H1 (cell line): ENCODE results near the gene CMTM2. TPM values are rescaled to one million over a fixed set of nuclear protein-coding genes. Genes with fewer than 3 reads are reported as not detected.

Experiments
- CTCF ChIA-PET: fragments of 300-600 bp; sonication (Branson Sonifier 250); formaldehyde crosslinking; loops from one replicate; lab custom pipeline; 2021; ENCODE audit not compliant: partially characterized antibody; lab: Charles Lee
- POLR2A ChIA-PET: fragments of 300-600 bp; sonication (Branson Sonifier 250); formaldehyde crosslinking; loops from one replicate; lab custom pipeline; 2021; ENCODE audit warnings: inconsistent platforms; ENCODE audit not compliant: partially characterized antibody; lab: Charles Lee
- DNase-seq, 2 experiments: peaks; one replicate each; pipeline versions ENCODE4 v3.0.0 to v3.0.0-alpha.2; 2010 to 2022; ENCODE audit warnings: low spot score in 2 of 2, low read depth in 1 of 2, mixed read lengths in 1 of 2
- FAIRE-seq: peaks from 2 replicates; lab custom pipeline; 2011; peaks lifted over from hg19 to GRCh38; lab: Jason Lieb, UNC
- H2AFZ ChIP-seq: 2 replicates; pipeline ENCODE4 v1.8.1; 2012; ENCODE audit warnings: low read length, inconsistent platforms
- H2AK5ac ChIP-seq: 2 replicates; pipeline ENCODE4 v1.6.1; 2013; ENCODE audit warnings: low read depth, low read length
- H2BK120ac ChIP-seq: replicated peaks from 2 replicates; pipeline ENCODE3; 2013; ENCODE audit warnings: low read depth, low read length, inconsistent platforms
- H2BK12ac ChIP-seq: 2 replicates; pipeline ENCODE4 v1.6.1; 2013; ENCODE audit warnings: low read depth, low read length
- H2BK15ac ChIP-seq: 2 replicates; pipeline ENCODE4 v1.6.1; 2013; ENCODE audit warnings: low read length
- H2BK20ac ChIP-seq: 2 replicates; pipeline ENCODE4 v1.6.1; 2013; ENCODE audit warnings: low read length
- H2BK5ac ChIP-seq: 2 replicates; pipeline ENCODE4 v1.6.1; 2013; ENCODE audit warnings: low read depth, low read length
- H3K14ac ChIP-seq: 2 replicates; pipeline ENCODE4 v1.6.1; 2013; ENCODE audit warnings: inconsistent platforms; ENCODE audit not compliant: insufficient read length
- H3K18ac ChIP-seq: 2 replicates; pipeline ENCODE4 v1.6.1; 2013; ENCODE audit warnings: low read length; ENCODE audit errors: extremely low read depth
- H3K23ac ChIP-seq: 2 replicates; pipeline ENCODE4 v1.6.1; 2013; ENCODE audit warnings: inconsistent platforms; ENCODE audit not compliant: insufficient read length
- H3K23me2 ChIP-seq: 2 replicates; pipeline ENCODE4 v1.6.1; 2013; ENCODE audit warnings: low read depth, low read length
- H3K27ac ChIP-seq: 2 replicates; pipeline ENCODE4 v1.6.1; 2011; ENCODE audit warnings: low read depth, low read length, inconsistent platforms
- H3K27me3 ChIP-seq, 4 experiments: replicated peaks in 1 of 4; 1 replicate in 1 of 4; 2 replicates in 3 of 4; pipeline versions ENCODE4 v1.6.1 to v1.8.1; 2011 to 2013; ENCODE audit warnings: low read length in 3 of 4, mild to moderate bottlenecking in 3 of 4, inconsistent platforms in 2 of 4, mixed read lengths in 2 of 4, moderate library complexity in 1 of 4; ENCODE audit not compliant: control insufficient read depth in 3 of 4, insufficient read depth in 3 of 4; ENCODE audit errors: extremely low read depth in 1 of 4
- H3K36me3 ChIP-seq, 4 experiments: 2 replicates each; pipeline versions ENCODE4 v1.6.1 to v1.8.1; 2011 to 2013; ENCODE audit warnings: mild to moderate bottlenecking in 4 of 4, low read length in 3 of 4, moderate library complexity in 2 of 4, control low read depth in 1 of 4, inconsistent platforms in 1 of 4; ENCODE audit not compliant: insufficient read depth in 4 of 4, control insufficient read depth in 2 of 4
- H3K4ac ChIP-seq: replicated peaks from 2 replicates; pipeline ENCODE3; 2013; ENCODE audit warnings: low read length, low read depth, mixed read lengths, inconsistent platforms; ENCODE audit not compliant: insufficient read length
- H3K4me1 ChIP-seq, 4 experiments: replicated peaks in 1 of 4; 1 replicate in 1 of 4; 2 replicates in 3 of 4; pipeline versions ENCODE4 v1.6.1 to v1.8.1; 2011 to 2013; ENCODE audit warnings: low read length in 3 of 4, inconsistent platforms in 2 of 4, mixed read lengths in 1 of 4; ENCODE audit not compliant: insufficient read depth in 4 of 4, control insufficient read depth in 3 of 4
- H3K4me2 ChIP-seq, 2 experiments: 2 replicates each; pipeline versions ENCODE4 v1.6.1 to v1.8.1; 2011 to 2013; ENCODE audit warnings: low read depth in 2 of 2, low read length in 2 of 2, control low read depth in 1 of 2, inconsistent platforms in 1 of 2, mild to moderate bottlenecking in 1 of 2; ENCODE audit not compliant: insufficient read depth in 1 of 2
- H3K4me3 ChIP-seq, 4 experiments: fragments of 200-600, 300-600 bp in 1 of 4; sonication (generic), shearing (Covaris generic), sonication (Bioruptor Twin) in 1 of 4; 2 replicates each; pipeline versions ENCODE4 v1.5.1 to v1.8.1; 2011 to 2016; ENCODE audit warnings: low read length in 4 of 4, low read depth in 3 of 4, control low read depth in 2 of 4, inconsistent platforms in 2 of 4, mild to moderate bottlenecking in 2 of 4, mixed read lengths in 1 of 4, moderate library complexity in 1 of 4; ENCODE audit not compliant: insufficient read depth in 2 of 4; ENCODE audit errors: extremely low read depth in 1 of 4
- H3K56ac ChIP-seq: replicated peaks from 2 replicates; pipeline ENCODE3; 2013; ENCODE audit warnings: low read depth, mild to moderate bottlenecking, mixed read lengths, low read length, inconsistent platforms; ENCODE audit not compliant: insufficient read length
- H3K79me1 ChIP-seq: 2 replicates; pipeline ENCODE4 v1.6.1; 2013; ENCODE audit warnings: low read depth, low read length, control low read depth
- H3K79me2 ChIP-seq, 2 experiments: 2 replicates each; pipeline versions ENCODE4 v1.6.1 to v1.8.1; 2012 to 2013; ENCODE audit warnings: low read length in 2 of 2, mild to moderate bottlenecking in 2 of 2, inconsistent platforms in 1 of 2; ENCODE audit not compliant: insufficient read depth in 2 of 2, control insufficient read depth in 1 of 2
- H3K9ac ChIP-seq, 4 experiments: replicated peaks in 1 of 4; 1 replicate in 1 of 4; 2 replicates in 3 of 4; pipeline versions ENCODE4 v1.6.1 to v1.8.1; 2011 to 2013; ENCODE audit warnings: low read depth in 3 of 4, low read length in 3 of 4, control low read depth in 2 of 4, mild to moderate bottlenecking in 2 of 4, moderate library complexity in 2 of 4, inconsistent platforms in 1 of 4; ENCODE audit errors: extremely low read depth in 1 of 4
- H3K9me3 ChIP-seq, 2 experiments: 2 replicates each; pipeline versions ENCODE4 v1.6.1 to v1.8.1; 2012 to 2013; ENCODE audit warnings: mild to moderate bottlenecking in 2 of 2, moderate library complexity in 2 of 2, control low read depth in 1 of 2, inconsistent platforms in 1 of 2, low read depth in 1 of 2, low read length in 1 of 2, mixed read lengths in 1 of 2; ENCODE audit not compliant: insufficient read depth in 2 of 2
- H4K20me1 ChIP-seq, 2 experiments: replicated peaks in 1 of 2; 2 replicates each; pipeline versions ENCODE3 to v1.8.1; 2011 to 2013; ENCODE audit warnings: inconsistent platforms in 2 of 2, low read length in 2 of 2, mild to moderate bottlenecking in 1 of 2; ENCODE audit not compliant: insufficient read depth in 2 of 2, control insufficient read depth in 1 of 2
- H4K5ac ChIP-seq: 2 replicates; pipeline ENCODE4 v1.6.1; 2013; ENCODE audit warnings: low read length, low read depth, mixed read lengths, inconsistent platforms; ENCODE audit not compliant: insufficient read length
- H4K8ac ChIP-seq: 2 replicates; pipeline ENCODE4 v1.8.0; 2013; ENCODE audit warnings: mild to moderate bottlenecking, moderate library complexity, low read length, inconsistent platforms; ENCODE audit not compliant: insufficient read depth; ENCODE audit errors: extremely low read depth
- H4K91ac ChIP-seq: replicated peaks from 2 replicates; pipeline ENCODE3; 2013; ENCODE audit warnings: low read length, mixed read lengths, inconsistent platforms; ENCODE audit not compliant: insufficient read length
- HDAC2 ChIP-seq, 2 experiments: fragments of 300-600 bp in 1 of 2; sonication (generic) in 1 of 2; IDR thresholded peaks; 2 replicates each; pipeline ENCODE4 v1.6.1; 2011 to 2012; ENCODE audit warnings: low read depth in 2 of 2, low read length in 2 of 2, mild to moderate bottlenecking in 2 of 2, moderate library complexity in 2 of 2, borderline replicate concordance in 1 of 2, inconsistent platforms in 1 of 2
- POLR2A ChIP-seq, 2 experiments: IDR thresholded peaks; 1 replicate in 1 of 2; 2 replicates in 1 of 2; pipeline ENCODE4 v1.6.1; 2011; ENCODE audit warnings: low read depth in 2 of 2, low read length in 2 of 2, mild to moderate bottlenecking in 2 of 2; ENCODE audit errors: control extremely low read depth in 1 of 2
- POU5F1 ChIP-seq: IDR thresholded peaks from 2 replicates; pipeline ENCODE4 v1.6.1; 2011; ENCODE audit warnings: low read depth, mild to moderate bottlenecking, low read length, moderate library complexity
- WGBS, 2 experiments: shearing (Covaris generic) in 1 of 2; methylation state at CpG; one replicate each; pipeline versions ENCODE4 v1.1.6 to v1.1.7; 2013 to 2015; ENCODE audit warnings: low lambda C conversion rate in 2 of 2, mixed read lengths in 2 of 2, inconsistent platforms in 1 of 2, low coverage in 1 of 2, missing lambda C conversion rate in 1 of 2; ENCODE audit not compliant: insufficient replicate concordance in 2 of 2, insufficient coverage in 1 of 2, insufficient read length in 1 of 2; ENCODE audit errors: extremely low coverage in 1 of 2, missing lambda C conversion rate in 1 of 2; 5-methylcytosine and 5-hydroxymethylcytosine counted together
- polyA plus RNA-seq, 7 experiments: library from polyadenylated mRNA; depleted of rRNA in 3 of 7; stranded (reverse) in 5 of 7; unstranded in 2 of 7; fragments of >200 nt in 5 of 7; fragments of 200-250 nt in 2 of 7; gene quantifications; 1 replicate in 5 of 7; 2 replicates in 1 of 7; 4 replicates in 1 of 7; pipeline versions ENCODE4 v1.2.1 to v1.2.3, GENCODE V29; 2011 to 2013; ENCODE audit warnings: missing spikeins in 2 of 7, mixed read lengths in 2 of 7
- total RNA-seq: library from RNA; stranded (reverse); fragmentation: NEBNext Ultra II Directional; extraction: Animal tissue kit (Norgen Biotek cat#: 25700); gene quantifications from 2 replicates; pipeline ENCODE4 v1.2.1, GENCODE V29; 2021
- TF ChIP-seq, protein P1 (sequence below): IDR thresholded peaks from 2 replicates; pipeline ENCODE4 v1.6.1; 2011; ENCODE audit warnings: low read depth, mild to moderate bottlenecking, low read length; ENCODE audit not compliant: insufficient read depth

CMTM2 gene
- total and polyA plus RNA-seq, 2 of the 8 experiments (the other 6 are each of a cell fraction or from before 2014, with no cell fraction given) = not detected

DNA sequence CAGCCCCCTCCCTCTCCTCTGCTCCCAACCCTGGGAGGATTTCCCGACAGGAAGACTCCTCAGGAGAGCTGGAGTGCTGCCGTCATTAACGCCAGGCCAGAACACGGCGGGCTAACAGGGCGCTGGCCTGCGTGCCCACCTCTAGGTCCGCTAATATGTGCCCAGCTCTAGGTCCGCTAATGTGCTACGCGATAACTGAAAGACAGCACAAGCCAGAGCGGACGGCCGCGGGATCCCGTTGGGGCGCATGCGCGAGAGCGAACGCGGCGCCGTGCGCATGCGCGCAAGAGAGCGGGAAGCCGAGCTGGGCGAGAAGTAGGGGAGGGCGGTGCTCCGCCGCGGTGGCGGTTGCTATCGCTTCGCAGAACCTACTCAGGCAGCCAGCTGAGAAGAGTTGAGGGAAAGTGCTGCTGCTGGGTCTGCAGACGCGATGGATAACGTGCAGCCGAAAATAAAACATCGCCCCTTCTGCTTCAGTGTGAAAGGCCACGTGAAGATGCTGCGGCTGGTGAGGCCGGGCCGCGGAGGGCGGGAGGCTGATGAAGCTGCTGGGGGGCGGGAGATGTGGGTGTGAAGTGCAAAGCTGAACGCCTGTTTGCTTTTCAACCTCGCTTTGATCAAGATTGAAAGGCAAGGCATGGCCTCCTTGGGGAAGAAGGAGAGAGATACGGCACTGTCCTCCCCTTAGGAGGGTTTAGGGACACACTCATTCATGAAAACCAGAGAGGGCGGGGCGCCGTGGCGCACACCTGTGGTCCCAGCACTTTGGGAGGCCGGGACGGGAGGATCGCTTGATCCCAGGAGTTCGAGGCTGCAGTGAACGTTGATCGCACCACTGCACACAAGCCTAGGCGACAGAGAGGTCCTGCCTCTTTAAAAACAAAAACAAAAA lies 26.7 kb upstream of the CMTM2 start, which contains the start of gene CKLF:
CKLF (plus strand) TSS at position 291 of the 892 bp plus-strand sequence; CDS start at position 431, 140 bp downstream.
- Histone ChIP-seq H3K9ac (peak within 1 kb of the TSS in 3 of 4 experiments; percentile 34 to 76 (median 56); a peak in 5 of 7 replicates), H4K91ac (peak within 1 kb of the TSS; percentile 91), H4K5ac (peak within 1 kb of the TSS; percentile 32), H3K23me2 (peaks cover 15% of the 10 kb centered on the region), H3K27me3 (peaks cover 0 to 21% (median 12%) of the 10 kb centered on the region in 4 experiments; a peak in 6 of 7 replicates), H3K4me1 (peaks cover 0 to 12% (median 9%) of the 10 kb centered on the region in 4 experiments; a peak in 5 of 7 replicates), H3K18ac (peak within 1 kb of the TSS; percentile 95), H3K9me3 (peaks cover 0 to 4% of the 10 kb centered on the region in 2 experiments; a peak in 1 of 4 replicates), H4K20me1 (no peaks in the 10 kb centered on the region), H3K36me3 (no peaks in the 10 kb centered on the region), H3K79me2 (no peaks in the 10 kb centered on the region), H3K4me3 (peak within 1 kb of the TSS; percentile 32 to 59 (median 41)), H4K8ac (peak within 1 kb of the TSS; percentile 64; the same call in 1 of the 2 replicates), H2BK120ac (no peak within 1 kb of the TSS), H3K23ac (no peak within 1 kb of the TSS), H2BK20ac (peak within 1 kb of the TSS; percentile 93; the same call in 1 of the 2 replicates), H3K79me1 (no peaks in the 10 kb centered on the region; the same call in 1 of the 2 replicates), H2BK5ac (no peak within 1 kb of the TSS; the same call in 1 of the 2 replicates), H3K4me2 (peak within 1 kb of the TSS; percentile 71 to 91), H2AFZ (peak within 1 kb of the TSS; percentile 93), H3K4ac (peak within 1 kb of the TSS; percentile 81), H2BK15ac (peak within 1 kb of the TSS; percentile 83; the same call in 1 of the 2 replicates), H3K56ac (no peak within 1 kb of the TSS), H3K27ac (peak within 1 kb of the TSS; percentile 33; the same call in 1 of the 2 replicates), H2BK12ac (peak within 1 kb of the TSS; percentile 95), H3K14ac (no peak within 1 kb of the TSS), H2AK5ac (no peak within 1 kb of the TSS)
- 28% methylated on average over 60 of the region's 63 CpGs; no CpG with 5 or more reads in 1 of the 2 experiments for WGBS, 2 experiments
- CTCF ChIA-PET = interaction anchor here (0.8 to 4.2 kb wide), 11 partner anchors 9 to 146 kb away, joined by 3 to 22 read pairs (median 4); partner anchors contain the start of gene CMTM1
- POLR2A ChIA-PET = interaction anchor here (0.7 to 2.4 kb wide), 9 partner anchors 10 to 151 kb away, joined by 3 to 6 read pairs (median 4); partner anchors contain the start of gene CMTM2
- FAIRE-seq (no peak), DNase-seq (peak; percentile 73 to 95)
- TF ChIP-seq POU5F1 (no peak), HDAC2 (IDR thresholded peaks at IDR 0.05; ENCODE audit: borderline replicate concordance in 1 of 2, low read depth in 2 of 2, low read length in 2 of 2) (peak in 1 of 2 experiments; percentile 70; a peak in 1 of 4 replicates), POLR2A (IDR thresholded peaks at IDR 0.05; ENCODE audit: control extremely low read depth in 1 of 2, low read depth in 2 of 2, low read length in 2 of 2) (peak in 1 of 2 experiments; percentile 64; a peak in 2 of 3 replicates)
- TF ChIP-seq, protein P1, sequence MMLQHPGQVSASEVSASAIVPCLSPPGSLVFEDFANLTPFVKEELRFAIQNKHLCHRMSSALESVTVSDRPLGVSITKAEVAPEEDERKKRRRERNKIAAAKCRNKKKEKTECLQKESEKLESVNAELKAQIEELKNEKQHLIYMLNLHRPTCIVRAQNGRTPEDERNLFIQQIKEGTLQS = no peak
